Endothelial cell of umbilical vein (primary cell): ENCODE measurements around the gene MYH10. TPM values are rescaled to one million over a fixed set of nuclear protein-coding genes. Genes with fewer than 3 reads are reported as not detected.

Experiments used
- BruUV-seq: library from RNA; stranded (reverse); fragments of 400-500 nt; replicated peaks from 2 replicates; lab custom pipeline; 2021; lab: Mats Ljungman, UMichigan
- CTCF ChIA-PET: fragments of 300-600, 350-600 bp; sonication (Branson Sonifier 250); formaldehyde crosslinking; loops from one replicate; lab custom pipeline; 2021; ENCODE audit warnings: antibody characterized with exemption, inconsistent platforms; lab: Charles Lee
- POLR2A ChIA-PET: fragments of 300-600, 350-600 bp; sonication (Branson Sonifier 250); formaldehyde crosslinking; loops from one replicate; lab custom pipeline; 2021; ENCODE audit warnings: antibody characterized with exemption, inconsistent platforms; lab: Charles Lee
- DNase-seq: peaks from one replicate; pipeline ENCODE4 v3.0.0-alpha.2; 2011; ENCODE audit warnings: low read depth, low spot score
- FAIRE-seq: peaks from 2 replicates; lab custom pipeline; 2011; peaks lifted over from hg19 to GRCh38; lab: Jason Lieb, UNC
- H2AFZ ChIP-seq: 2 replicates; pipeline ENCODE4 v1.6.0; 2012; ENCODE audit warnings: low read depth, low read length, control low read depth, inconsistent platforms
- H3K27ac ChIP-seq: 2 replicates; pipeline ENCODE4 v1.5.1; 2011; ENCODE audit warnings: low read depth, mild to moderate bottlenecking, control low read depth, low read length, moderate library complexity; ENCODE audit not compliant: insufficient read depth
- H3K27me3 ChIP-seq, 2 experiments: 2 replicates each; pipeline versions ENCODE4 v1.6.0 to v1.6.1; 2011; ENCODE audit warnings: low read length in 2 of 2, mixed read lengths in 1 of 2; ENCODE audit not compliant: control insufficient read depth in 2 of 2, insufficient read depth in 2 of 2
- H3K36me3 ChIP-seq, 2 experiments: 2 replicates in 1 of 2; 3 replicates in 1 of 2; pipeline ENCODE4 v1.5.1; 2011; ENCODE audit warnings: low read length in 2 of 2, mild to moderate bottlenecking in 1 of 2, moderate library complexity in 1 of 2; ENCODE audit not compliant: control insufficient read depth in 2 of 2, insufficient read depth in 2 of 2; ENCODE audit errors: extremely low read depth in 1 of 2
- H3K4me1 ChIP-seq: 3 replicates; pipeline ENCODE4 v1.5.1; 2011; ENCODE audit warnings: mild to moderate bottlenecking, low read length; ENCODE audit not compliant: control insufficient read depth, insufficient read depth; ENCODE audit errors: extremely low read depth
- H3K4me2 ChIP-seq: 2 replicates; pipeline ENCODE4 v1.6.1; 2011; ENCODE audit warnings: low read length, control low read depth, mixed read lengths; ENCODE audit not compliant: insufficient read depth
- H3K4me3 ChIP-seq, 3 experiments: fragments of 200-600 bp in 1 of 3; sonication (generic), shearing (Covaris generic) in 1 of 3; replicated peaks in 1 of 3; 2 replicates each; pipeline ENCODE4 v1.5.1; 2011 to 2016; ENCODE audit warnings: control low read depth in 3 of 3, low read length in 3 of 3, mild to moderate bottlenecking in 2 of 3, inconsistent platforms in 1 of 3, low read depth in 1 of 3, moderate library complexity in 1 of 3; ENCODE audit not compliant: insufficient read depth in 1 of 3
- H3K79me2 ChIP-seq: 2 replicates; pipeline ENCODE4 v1.6.0; 2012; ENCODE audit warnings: low read length, inconsistent platforms; ENCODE audit not compliant: control insufficient read depth, insufficient read depth
- H3K9ac ChIP-seq: replicated peaks from 2 replicates; pipeline ENCODE3; 2011; ENCODE audit warnings: low read length, control low read depth; ENCODE audit not compliant: insufficient read depth; ENCODE audit errors: extremely low read depth
- H3K9me1 ChIP-seq: replicated peaks from 3 replicates; pipeline ENCODE4 v1.6.0; 2011; ENCODE audit warnings: mild to moderate bottlenecking, low read length; ENCODE audit not compliant: control insufficient read depth, insufficient read depth; ENCODE audit errors: extremely low read depth
- H3K9me3 ChIP-seq: replicated peaks from 2 replicates; pipeline ENCODE4 v1.5.1; 2012; ENCODE audit warnings: low read length, inconsistent platforms; ENCODE audit not compliant: control insufficient read depth, insufficient read depth
- H4K20me1 ChIP-seq: replicated peaks from 2 replicates; pipeline ENCODE3; 2011; ENCODE audit warnings: mild to moderate bottlenecking, low read length; ENCODE audit not compliant: control insufficient read depth, insufficient read depth; ENCODE audit errors: extremely low read depth
- CTCF ChIP-seq, 2 donors: IDR thresholded peaks; 1 replicate in 1 of 2; 2 replicates in 1 of 2; pipeline ENCODE4 v1.5.1; 2011; ENCODE audit warnings: low read length in 2 of 2, mild to moderate bottlenecking in 2 of 2, moderate library complexity in 2 of 2, control low read depth in 1 of 2, inconsistent platforms in 1 of 2, low read depth in 1 of 2; ENCODE audit not compliant: insufficient read depth in 1 of 2; ENCODE audit errors: extremely low read depth in 1 of 2
- EZH2 ChIP-seq: IDR thresholded peaks from 2 replicates; pipeline ENCODE4 v1.6.1; 2012; ENCODE audit warnings: borderline replicate concordance, low read depth, mild to moderate bottlenecking, moderate library complexity, low read length, inconsistent platforms; ENCODE audit not compliant: severe bottlenecking
- JUN ChIP-seq: IDR thresholded peaks from 2 replicates; pipeline ENCODE4 v1.6.1; 2011; ENCODE audit warnings: borderline replicate concordance, low read depth; ENCODE audit not compliant: insufficient read length, insufficient read depth
- MAX ChIP-seq: IDR thresholded peaks from 2 replicates; pipeline ENCODE4 v1.6.1; 2011; ENCODE audit not compliant: insufficient read depth, insufficient read length
- MYC ChIP-seq: IDR thresholded peaks from one replicate; pipeline ENCODE4 v1.6.1; 2011; ENCODE audit warnings: mild to moderate bottlenecking, low read depth, low read length
- POLR2A ChIP-seq: IDR thresholded peaks from 2 replicates; pipeline ENCODE4 v1.6.1; 2012; ENCODE audit warnings: low read depth, mild to moderate bottlenecking, control low read depth, low read length
- POLR2AphosphoS5 ChIP-seq: IDR thresholded peaks from 2 replicates; pipeline ENCODE4 v1.6.1; 2012; ENCODE audit warnings: low read depth, mild to moderate bottlenecking, control low read depth, low read length, moderate library complexity; ENCODE audit not compliant: insufficient read depth
- dilution Hi-C: fragments of 300-500 bp; cut with MboI; formaldehyde crosslinking; loops from one replicate; pipeline ENCODE4 v1.15.0; 2019; ENCODE audit warnings: low sequenced_read_pairs; ENCODE audit not compliant: extremely low pct_ligation_motif_present
- intact Hi-C: fragments of 100-400 bp; cut with micrococcal nuclease; formaldehyde crosslinking; loops from one replicate; pipeline ENCODE4 v1.10.0; 2022
- polyA plus RNA-seq, 4 experiments: library from polyadenylated mRNA; depleted of rRNA in 3 of 4; stranded (reverse) in 3 of 4; unstranded in 1 of 4; fragments of >200 nt; gene quantifications; 2 replicates each; pipeline versions ENCODE4 v1.2.1 to v1.2.3, GENCODE V29; 2011 to 2012; ENCODE audit warnings: missing spikeins in 1 of 4
- total RNA-seq: library from RNA; stranded (reverse); gene quantifications from 2 replicates; pipeline ENCODE4 v1.2.3, GENCODE V29; 2021

The MYH10 gene
- total and polyA plus RNA-seq, 2 donors (not counting 3 experiments of a cell fraction or from before 2014, with no cell fraction given) = 73.4 to 232 TPM

- no peak overlapping the region for H2AFZ ChIP-seq
- intact Hi-C loops = no loop called here
- peaks cover 35% of the 10 kb centered on the region for H3K79me2 ChIP-seq
- H3K4me3 ChIP-seq = no peak overlapping the region
- POLR2A ChIA-PET = no interaction called here
- H3K9ac ChIP-seq = no peak overlapping the region
- no peaks in the 10 kb centered on the region for H3K9me3 ChIP-seq
- BruUV-seq = no TSS peak
- H3K9me1 ChIP-seq = no peaks in the 10 kb centered on the region
- H3K36me3 ChIP-seq = peaks cover 30 to 31% of the 10 kb centered on the region in 2 experiments
- no peak overlapping the region for H3K4me2 ChIP-seq
- no peaks in the 10 kb centered on the region for H3K27me3 ChIP-seq
- no peaks in the 10 kb centered on the region for H4K20me1 ChIP-seq
- no peaks in the 10 kb centered on the region for H3K4me1 ChIP-seq
- DNase-seq (no peak), FAIRE-seq (peak; percentile 26)
- no peak for TF ChIP-seq CTCF (IDR thresholded peaks at IDR 0.05; ENCODE audit: extremely low read depth in 1 of 2, insufficient read depth in 1 of 2, low read depth in 1 of 2, low read length in 2 of 2)
- no peak for TF ChIP-seq POLR2AphosphoS5
- TF ChIP-seq MAX = no peak
- TF ChIP-seq MYC = no peak
- no peak for TF ChIP-seq JUN
- TF ChIP-seq POLR2A = no peak
- no peak for TF ChIP-seq EZH2
- CTCF ChIA-PET = interaction anchor here (0.9 to 1.3 kb wide), 3 partner anchors 14 to 286 kb away, joined by 3 to 4 read pairs (median 3); no protein-coding TSS in a partner anchor
- dilution Hi-C loops = no loop called here
- H3K27ac ChIP-seq = no peak overlapping the region
These were observed 171.4 kb downstream of the MYH10 start for GRCh38 chr17:8459107-8459506.
